Vagina (tissue), 2 donors: Measurements from ENCODE around the gene RESP18.

ENCODE experiments used
- CTCF ChIP-seq, 3 experiments: fragments of 450-650 bp in 2 of 3; fragments of 200-600 bp in 1 of 3; sonication (generic) in 1 of 3; IDR thresholded peaks; one replicate each; pipeline ENCODE4 v1.5.1; 2017 to 2019; ENCODE audit warnings: antibody characterized with exemption in 3 of 3, mild to moderate bottlenecking in 2 of 3, moderate library complexity in 2 of 3
- POLR2A ChIP-seq, 2 donors: fragments of 450-650 bp; IDR thresholded peaks; one replicate each; pipeline ENCODE4 v1.6.1; 2017; ENCODE audit warnings: antibody characterized with exemption in 2 of 2, mild to moderate bottlenecking in 2 of 2, moderate library complexity in 2 of 2
- POLR2AphosphoS5 ChIP-seq, 2 donors: sonication (generic); formaldehyde crosslinking; IDR thresholded peaks; one replicate each; pipeline ENCODE4 v1.9.0; 2017; ENCODE audit warnings: antibody characterized with exemption in 2 of 2, mild to moderate bottlenecking in 2 of 2, low read depth in 1 of 2; ENCODE audit not compliant: insufficient read depth in 1 of 2

GRCh38 chr2:219279916-219280516 lies 52.5 kb downstream of the RESP18 start:
- TF ChIP-seq CTCF (IDR thresholded peaks at IDR 0.05) = no peak
- no peak for TF ChIP-seq POLR2A (IDR thresholded peaks at IDR 0.05)
- TF ChIP-seq POLR2AphosphoS5 (IDR thresholded peaks at IDR 0.05; ENCODE audit: insufficient read depth in 1 of 2, low read depth in 1 of 2) = no peak
